HG02588 (cell line): ENCODE measurements around the gene NR5A1.

ENCODE experiments used
- ATAC-seq: cut with Tn5 transposase; IDR thresholded peaks from one replicate; pipeline ENCODE4 v1.9.1; 2021; ENCODE audit warnings: mild to moderate bottlenecking, moderate library complexity; ENCODE audit not compliant: unreplicated experiment

The NR5A1 gene

DNA sequence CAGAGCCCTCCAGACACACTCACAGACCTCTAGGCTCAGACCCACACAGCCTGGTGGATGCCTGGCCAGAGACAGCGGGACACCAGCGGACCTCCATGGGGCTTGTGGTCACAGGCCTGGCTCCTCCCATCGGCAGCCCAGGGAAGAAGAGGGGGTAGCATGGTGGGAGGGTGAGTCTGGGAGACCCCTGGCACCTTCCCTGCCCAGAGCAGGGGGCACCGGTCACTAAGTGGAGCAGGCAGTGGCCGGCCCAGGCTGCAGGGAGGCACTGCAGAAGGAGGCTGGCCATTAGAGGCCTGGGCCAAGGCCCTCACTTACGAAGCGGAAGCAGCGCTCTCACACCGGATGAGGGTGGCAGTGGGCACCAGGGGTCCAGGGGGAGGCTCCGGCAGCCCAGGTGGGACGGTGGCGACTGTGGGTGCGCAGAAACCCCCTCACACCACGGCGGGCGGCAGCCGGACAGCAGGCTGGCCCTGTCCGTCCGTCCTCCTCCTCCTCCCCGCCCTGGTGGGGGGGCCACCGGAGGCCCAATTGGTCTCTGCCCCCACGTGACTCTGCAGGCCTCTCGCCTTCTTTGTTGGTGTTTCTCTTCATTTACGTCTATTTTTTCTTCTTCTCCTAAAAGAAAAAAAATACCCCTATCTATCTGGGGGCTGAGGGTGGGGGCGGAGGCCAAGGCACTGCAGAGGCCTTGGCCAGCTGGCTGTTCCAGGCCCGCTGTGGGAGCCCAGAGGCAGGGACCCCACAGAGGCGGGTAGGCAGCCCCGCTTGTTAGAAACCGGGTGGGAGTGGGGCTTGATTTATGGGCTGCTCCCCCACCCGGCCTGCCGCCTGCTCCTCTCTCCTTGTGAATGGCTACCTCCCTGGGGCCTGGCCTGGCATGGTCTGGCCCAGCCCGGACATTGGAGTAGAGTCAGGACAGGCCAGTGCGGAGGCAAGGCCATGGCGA, at the start of gene NR5A1:
NR5A1 (minus strand) TSS at position 469 of the 949 bp plus-strand sequence. CDS start 4,004 bp downstream, outside the sequence.
- ATAC-seq = no peak

DNA sequence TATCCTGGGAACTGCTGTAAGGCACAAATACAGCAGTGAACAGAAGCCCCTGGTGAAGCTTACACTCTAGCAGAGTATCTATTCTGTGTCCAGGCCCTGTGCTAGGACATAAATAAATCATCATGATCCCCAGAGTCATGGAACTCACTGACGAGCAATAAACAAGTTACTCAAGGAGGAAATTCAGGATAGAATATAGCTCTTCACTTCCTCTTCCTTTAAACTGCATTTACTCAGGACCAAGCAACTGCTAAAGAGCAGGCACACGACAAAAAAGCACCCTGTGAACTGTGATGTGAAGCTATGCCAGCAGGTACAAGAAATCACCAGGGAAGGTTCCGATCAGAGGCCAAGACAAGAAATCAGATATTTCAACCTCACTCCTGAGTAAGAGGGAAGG, 47.8 kb upstream of the NR5A1 start:
- ATAC-seq = no peak

DNA sequence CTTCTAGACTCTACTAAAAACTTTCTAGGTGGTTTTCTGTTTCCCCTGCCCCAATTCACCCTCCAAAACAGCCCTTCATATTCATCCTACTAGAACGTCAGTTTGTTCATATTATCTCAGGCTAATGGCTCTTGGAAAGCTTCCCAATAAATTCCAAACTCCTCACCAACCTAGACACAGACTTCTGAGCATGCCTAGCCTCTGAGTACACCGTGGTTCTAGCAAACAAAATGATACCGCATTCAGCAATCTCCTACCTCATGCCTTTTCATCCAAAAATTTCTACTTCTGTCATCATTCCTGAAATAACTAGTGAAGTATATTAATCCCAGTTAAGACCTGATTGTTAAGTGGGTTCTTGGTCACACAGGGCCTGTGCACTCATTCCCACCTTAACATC, 46.5 kb upstream of the NR5A1 start:
- no peak for ATAC-seq

DNA sequence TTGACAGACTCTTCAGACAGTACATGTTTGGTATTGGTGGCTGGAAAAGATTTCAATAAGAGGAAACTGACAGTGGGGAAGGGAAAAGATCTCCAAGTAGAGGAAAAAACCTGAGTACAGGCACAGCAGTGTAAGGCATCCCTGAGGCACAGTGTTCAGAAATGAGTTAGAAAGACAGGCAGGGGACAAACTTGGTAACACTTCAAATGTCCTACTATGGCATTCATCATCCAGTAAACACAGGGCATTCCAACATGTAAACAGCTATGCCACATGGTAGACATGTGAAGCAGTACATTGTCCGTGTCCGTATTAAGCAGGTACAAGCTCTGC, 45.0 kb upstream of the NR5A1 start:
- no peak for ATAC-seq

DNA sequence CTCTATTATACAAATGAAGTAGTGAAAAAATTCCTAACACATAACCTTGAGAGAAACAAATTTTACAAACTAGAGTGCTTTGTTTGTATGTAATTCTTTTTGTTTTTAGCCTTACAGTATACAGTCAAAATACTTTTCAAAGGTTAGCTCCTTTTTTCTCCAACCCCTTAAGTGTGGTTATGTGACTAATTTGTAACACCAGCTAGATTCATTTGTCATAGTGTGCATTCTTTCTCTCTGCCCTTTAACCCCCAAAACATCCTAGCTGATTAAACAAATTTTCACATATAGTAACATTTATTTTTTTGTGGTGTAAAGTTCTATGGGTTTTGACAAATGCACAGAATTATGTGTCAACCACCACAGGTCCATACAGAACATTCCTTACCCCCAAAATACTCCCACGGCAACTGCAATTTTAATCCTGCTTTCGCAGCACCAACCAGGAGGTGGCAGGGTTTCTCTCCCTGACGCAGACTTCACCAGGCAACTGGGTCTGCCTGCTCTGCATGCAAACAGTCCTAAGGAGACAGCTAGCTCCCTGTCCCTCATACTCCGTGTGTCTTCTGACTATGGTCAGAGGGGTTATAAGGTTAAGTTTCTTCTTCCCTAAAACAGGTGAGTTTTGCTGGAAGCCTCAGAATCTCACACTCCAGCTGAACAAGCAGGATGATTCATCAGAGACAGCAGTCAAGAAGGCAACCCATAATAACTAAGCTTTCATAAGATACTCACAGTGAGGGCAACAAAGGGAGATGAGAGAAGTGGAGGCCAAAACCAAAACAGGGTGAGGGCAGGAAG, 44.5 kb upstream of the NR5A1 start:
- ATAC-seq = no peak

DNA sequence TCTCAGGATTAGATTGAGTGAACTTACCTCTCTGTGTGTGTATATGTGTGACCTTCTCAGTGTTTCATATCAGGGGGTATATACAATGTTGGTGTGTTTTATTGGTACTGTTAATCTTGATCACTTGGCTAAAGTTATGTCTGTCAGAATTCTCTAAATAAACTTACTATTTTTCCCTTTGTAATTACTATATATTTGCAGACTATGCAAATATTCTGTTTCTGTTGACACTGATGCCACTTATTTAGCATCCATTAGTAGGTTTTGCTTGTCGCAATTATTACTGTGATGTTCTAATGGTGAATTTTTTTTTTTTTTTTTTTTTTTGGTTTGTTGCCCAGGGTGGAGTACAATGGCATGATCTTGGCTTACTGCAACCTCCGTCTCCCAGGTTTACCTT, 42.9 kb upstream of the NR5A1 start:
- no peak for ATAC-seq

DNA sequence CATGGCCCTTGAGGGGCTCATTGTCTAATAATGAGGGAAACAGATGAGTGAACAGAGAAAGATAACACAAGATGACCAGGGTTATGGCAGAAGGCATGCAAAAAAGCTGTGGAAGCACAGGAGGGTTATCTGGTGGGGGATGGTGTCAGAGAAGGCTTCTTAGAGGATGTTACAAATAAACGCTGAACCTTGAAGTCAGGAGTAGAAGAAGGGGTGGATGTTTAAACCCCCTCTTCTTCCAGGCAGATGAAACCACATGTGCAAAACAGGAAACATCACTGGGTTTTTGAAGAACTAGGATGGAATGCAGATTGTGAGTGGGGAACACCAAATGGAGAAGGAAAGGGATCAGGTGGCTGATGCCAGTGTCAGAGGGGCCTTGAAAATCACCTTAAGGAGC, 41.8 kb upstream of the NR5A1 start:
- ATAC-seq = no peak

DNA sequence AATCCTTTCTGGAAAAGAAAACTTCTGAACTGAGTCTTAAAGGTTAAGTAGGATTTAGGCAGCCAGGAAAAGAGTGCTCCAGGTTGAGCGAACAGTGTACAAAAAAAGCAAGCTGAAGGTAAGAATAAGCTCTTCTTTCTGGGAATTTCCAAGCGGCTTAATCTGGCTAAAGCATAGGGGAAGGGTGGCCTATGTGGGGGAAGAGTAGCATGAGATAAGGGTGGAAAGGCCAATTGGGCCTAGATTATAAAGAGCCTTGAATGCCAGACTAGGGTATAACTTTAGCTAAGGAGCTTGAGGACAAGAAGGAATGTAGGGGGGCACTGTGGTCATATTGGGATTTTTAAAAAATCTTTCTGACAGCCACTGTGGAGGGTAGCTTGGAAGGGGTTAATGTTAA, 37.3 kb upstream of the NR5A1 start:
- no peak for ATAC-seq

DNA sequence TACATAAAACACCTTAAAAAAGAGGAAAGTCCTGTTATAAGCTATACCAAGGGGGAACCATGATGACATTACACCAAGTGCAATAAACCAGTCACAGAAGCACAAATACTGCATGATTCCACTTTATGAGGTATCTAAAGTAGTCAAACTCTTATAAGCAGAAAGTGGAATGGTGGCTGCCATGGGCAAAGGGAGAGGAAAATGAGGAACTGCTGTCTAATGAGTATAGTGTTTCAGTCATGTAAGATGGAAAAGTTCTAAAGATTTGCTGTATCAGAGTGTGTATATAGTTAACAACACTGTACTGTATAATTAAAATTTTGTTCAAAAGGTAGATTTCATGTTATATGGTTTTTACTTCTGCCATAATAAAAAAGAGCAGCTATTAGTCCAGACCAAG, 34.6 kb upstream of the NR5A1 start:
- no peak for ATAC-seq

DNA sequence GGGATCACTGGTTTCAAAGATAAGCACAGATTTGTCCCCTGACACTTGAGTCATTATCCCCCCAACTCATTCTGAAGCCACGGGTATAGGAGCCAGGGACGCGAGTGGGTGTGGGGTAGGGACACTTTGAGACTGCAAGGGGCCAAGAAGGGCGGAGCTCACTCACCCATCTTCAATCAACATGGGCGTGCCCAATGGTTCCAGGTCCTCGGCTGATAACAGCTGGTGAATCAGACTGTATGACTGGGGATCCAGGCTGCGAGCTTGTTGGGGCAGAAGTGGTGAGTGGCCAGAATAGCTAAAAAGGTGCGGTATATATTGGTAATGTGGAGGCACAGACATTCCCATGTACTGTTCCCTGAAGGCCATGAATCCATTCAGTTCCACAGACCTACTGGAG, 30.7 kb upstream of the NR5A1 start:
- ATAC-seq = no peak

DNA sequence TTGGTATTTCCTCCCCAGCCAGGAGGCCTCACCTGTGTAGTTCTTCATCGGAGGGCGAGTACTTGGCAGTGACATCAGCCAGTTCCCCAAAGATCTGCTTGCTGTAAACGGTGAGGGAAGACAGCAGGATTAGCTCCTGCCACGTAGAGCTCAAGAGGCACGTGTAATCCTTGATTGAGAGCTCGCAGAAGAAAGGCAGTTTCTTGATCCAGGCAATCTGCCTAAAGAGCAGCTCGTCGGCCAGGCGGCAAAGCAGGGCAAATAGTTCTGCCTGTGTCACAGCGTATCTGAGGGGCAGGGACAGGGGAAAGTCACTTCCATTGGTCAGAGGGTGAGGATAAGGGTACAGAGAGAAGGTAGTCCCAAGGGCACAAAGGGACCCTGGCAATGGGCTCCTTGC, 28.6 kb upstream of the NR5A1 start:
- no peak for ATAC-seq

DNA sequence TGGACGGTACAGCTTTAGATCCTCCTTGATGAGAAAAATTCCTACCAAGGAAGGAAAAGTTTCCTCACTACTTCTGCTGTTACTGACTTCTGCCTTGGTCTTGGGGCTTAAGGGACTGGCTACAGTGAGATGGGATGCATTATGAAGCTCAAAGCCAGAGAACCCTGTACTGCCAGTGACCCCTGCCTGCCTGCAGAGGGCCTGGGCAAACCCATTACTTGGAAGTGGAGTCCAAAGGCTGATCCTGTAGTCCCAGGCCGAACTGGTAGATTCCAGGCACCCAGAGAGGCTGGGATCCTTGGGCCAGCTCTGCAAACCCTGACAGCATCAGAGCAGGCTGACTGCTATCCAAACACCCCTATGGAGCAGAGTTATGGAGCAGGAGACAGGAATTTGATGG, 25.7 kb upstream of the NR5A1 start:
- ATAC-seq = no peak

DNA sequence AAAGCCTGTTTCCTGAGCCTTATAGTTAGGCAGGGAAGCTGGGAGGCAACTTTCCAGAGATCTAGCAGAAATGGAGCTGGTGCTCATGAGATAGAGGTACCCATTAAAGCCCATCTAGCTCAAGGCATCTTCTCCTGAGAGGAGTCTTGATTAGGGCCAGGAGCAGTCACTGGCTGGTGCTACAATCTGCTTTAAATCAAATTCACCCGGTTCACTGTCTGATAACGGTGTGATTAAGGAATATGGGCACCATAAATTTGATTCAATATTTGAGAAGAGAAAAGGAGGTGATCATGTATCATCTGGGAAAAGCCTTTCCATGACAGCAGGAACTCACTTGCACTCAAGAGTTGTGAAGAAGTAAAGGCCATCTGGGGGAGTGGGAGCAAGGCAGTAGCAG, 23.9 kb upstream of the NR5A1 start:
- no peak for ATAC-seq

DNA sequence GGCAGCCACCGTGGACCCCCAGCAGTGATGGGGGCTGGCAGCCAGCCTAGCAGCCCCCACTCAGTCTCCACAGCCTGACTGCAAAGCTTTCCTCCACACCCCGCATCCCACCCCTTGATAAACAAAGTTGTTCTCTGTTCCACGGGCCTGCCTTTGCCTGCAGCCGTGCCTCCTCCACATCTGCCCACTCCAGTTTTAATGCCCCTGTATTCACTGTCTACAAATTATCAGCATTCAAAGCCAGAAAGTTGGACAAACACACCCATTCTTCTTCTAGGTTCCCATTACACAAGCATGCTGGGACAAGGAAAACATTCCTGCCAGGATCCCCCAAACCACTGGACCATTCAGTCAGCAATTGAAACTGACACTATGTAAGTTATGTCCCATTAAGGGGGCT, 23.0 kb upstream of the NR5A1 start:
- no peak for ATAC-seq

DNA sequence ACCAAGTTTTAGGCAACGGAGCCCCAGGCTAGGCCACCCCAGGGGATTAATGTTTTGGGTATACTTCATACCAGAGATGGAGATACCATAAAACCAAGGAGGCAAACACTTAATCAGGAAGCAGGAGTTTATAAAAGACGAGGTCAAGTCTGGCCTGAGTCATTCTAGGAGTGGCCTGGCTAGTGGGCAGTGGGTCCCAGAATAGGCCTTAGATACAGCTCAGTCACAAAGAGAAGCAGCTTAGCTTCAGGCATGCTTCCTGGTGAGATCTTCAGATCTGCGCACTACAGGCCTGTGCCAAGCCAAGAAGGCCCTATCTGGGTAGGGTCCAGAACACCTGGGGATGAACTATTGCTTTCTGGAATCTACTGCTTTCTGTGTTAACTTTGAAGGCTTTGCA, 20.6 kb upstream of the NR5A1 start:
- ATAC-seq = no peak

DNA sequence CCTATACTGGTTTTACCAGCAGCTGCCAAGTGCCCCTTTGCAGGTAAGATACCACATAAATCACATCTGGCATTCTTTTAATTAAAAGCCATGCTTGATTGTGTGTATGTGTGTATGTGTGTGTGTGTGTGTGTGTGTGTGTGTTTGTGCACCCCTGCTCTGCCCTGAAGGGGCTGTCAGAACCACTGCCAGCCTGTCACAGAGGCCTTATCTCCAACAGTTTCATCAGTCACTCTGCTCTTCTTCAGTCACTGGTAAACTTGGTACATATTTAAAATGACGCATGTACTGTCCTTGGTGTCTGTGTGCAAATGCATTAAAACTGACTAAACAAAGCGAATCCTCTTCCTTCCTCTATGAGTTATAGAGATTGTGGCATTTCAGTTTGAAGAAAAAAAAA, 19.0 kb upstream of the NR5A1 start:
- no peak for ATAC-seq

DNA sequence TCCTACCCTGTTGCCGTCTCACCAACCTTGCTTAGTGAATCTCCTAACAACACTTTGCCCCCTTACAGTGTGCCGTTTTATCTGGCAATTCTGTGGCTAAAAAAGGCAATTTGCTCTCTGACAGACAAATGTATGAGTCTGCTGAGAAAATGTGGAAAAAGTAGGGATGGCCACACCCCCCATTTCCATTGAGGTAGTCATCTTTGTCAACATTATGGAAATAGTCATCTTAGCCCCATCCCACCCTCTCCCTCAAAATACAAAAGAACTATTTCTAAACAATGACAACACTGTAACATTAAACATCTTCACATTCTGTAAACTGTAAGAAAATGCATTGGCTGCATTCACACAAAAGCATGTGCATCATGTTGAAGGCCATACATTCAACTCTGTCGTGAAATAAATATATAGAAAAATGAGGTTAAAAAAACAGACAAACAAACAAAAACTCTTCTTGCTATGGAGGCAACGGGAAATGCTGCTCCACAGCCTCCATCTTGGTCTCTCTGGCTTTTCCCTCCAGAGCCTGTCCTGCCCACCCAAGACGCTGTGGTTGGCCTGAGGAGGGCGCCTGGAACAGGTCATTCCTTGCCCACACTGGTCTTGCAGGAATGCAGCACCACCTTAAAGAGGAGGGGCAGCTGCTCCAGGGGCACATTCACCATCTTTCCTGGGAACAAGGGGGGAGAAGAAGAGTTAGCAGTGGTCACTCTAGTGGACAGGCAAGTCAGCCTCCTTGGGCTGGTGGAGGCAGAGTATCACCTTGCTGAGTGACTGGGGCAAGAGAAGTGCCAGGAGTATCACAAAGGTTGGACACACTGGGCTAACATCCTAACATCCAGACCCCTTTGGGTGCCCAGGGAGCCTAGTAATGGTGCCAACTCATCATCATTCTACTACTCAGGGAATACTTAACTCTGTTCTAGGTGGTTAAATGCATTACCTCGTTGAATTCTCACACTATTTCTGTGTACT, 15.2 kb upstream of the NR5A1 start:
- no peak for ATAC-seq

DNA sequence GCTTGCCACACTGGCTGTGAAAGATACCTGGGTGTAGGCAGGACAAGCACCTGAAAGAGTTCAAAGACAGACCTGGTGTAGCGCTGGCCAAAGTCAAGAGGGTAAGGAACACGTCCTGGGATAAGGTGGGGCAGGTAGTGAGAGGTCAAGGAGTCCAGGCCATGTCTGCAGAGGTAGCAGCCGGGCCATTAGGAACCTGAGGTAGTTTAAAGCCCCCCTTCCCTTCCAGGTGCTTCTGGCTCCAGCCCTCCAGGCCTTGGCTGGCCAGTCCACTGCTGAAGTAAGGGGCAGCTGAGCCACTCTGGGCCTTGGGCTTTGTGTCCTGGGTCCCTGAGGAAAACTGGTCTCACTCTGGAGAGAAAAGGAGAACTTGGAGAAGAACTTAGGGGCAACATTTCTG, 13.9 kb upstream of the NR5A1 start:
- ATAC-seq = no peak

DNA sequence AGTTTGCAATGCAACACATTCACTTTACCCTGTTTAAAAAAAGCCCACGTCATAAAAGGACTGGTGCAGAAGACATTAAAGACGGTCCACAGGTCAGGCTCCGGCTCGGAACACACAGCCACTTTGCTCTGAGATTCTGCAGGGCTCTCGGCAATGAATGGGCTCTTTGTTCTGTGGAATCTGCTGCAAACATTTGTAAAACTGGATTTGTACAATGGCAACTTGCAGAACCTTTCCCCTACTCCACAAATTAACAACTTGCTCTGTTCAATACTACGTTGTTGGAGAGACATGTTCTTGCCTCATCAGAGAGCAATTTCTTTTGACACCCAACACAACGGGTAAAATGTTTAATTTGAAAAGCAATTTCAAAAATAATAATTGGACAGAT, 13.0 kb upstream of the NR5A1 start:
- no peak for ATAC-seq

DNA sequence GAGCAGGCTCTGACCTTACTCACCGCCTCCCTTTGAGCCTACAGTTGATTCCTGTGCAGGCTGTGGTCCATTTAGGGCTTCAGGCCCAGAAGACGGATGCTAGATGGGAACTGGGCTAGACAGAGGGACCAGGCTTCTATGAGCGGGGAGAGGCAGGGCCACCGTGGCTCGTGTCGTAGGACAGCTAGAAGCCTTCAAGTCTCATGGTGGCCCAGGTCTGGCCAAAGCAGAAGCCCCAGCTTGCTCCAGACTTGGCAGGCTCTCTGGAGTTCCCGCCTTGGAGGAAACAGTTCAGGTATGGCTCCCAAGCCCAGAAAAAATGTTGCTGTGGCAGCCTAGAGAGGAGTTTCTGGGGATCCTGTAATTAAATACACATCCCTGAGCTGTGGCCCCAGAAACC, 10.9 kb upstream of the NR5A1 start:
- ATAC-seq = no peak

DNA sequence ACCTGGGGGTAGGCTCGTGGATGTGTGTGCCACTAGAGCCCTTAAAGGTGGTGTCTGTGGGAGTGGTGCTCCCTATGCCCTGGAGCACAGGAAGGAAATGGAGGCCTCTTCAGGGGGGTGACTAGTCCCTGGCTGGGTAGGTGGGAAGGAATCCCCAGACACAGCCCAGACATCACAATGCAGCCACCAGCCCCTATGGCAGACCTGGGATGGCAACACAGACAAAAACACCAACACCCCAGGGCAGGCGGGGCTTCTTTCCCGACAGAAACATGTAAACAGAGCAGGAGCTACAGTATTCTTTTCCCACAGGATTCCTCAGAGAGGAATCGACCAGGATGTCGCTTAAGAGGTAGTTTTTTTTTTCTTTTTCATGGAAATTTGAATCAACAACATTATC, 10.4 kb upstream of the NR5A1 start:
- no peak for ATAC-seq
